Measurements from ENCODE around the gene NEURL2.
"Not testable (repeated sequence)": the region's sequence is repeated elsewhere in the genome, so short reads cannot be mapped to it uniquely, and the experiment has no call there.

NEURL2 gene

GRCh38 chr20:45919542-45920399, 28.8 kb upstream of the NEURL2 start:
- DNase-seq = no peak

DNA sequence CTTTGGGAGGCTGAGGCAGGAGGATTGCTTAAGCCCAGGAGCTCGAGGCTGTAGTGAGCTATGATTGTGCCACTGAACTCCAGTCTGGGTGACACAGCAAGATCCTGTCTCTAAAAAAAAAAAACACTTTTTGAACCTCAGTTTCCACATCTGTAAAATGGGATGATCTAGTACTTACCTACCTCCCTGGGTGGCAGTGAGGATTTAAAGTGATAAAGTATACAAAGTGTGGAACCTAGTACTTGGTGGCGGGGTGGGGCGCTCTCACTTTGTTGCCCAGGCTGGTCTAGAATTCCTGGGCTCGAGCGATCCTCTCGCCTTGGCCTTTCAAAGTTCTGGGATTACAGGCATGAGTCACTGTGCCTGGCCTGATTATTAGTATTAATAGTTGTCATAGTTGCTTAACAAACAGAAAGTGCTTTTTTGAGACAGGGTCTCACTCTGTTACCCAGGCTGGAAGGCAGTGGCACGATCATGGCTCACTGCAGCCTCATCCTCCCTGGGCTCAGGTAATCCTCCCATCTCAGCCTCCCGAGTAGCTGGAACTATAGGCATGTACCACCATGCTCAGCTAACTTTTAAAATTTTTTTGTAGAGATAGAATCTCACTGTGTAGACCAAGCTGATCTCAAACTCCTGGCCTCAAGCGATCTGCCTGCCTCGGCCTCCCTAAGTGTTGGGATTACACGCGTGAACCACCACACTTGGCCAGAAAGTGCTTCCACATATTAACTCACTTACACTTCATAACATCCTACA, 27.9 kb upstream of the NEURL2 start:
- no peak for DNase-seq

GRCh38 chr20:45918182-45918737, 27.3 kb upstream of the NEURL2 start:
- DNase-seq = no peak

GRCh38 chr20:45917790-45918141, 26.8 kb upstream of the NEURL2 start:
- no peak for DNase-seq

DNA sequence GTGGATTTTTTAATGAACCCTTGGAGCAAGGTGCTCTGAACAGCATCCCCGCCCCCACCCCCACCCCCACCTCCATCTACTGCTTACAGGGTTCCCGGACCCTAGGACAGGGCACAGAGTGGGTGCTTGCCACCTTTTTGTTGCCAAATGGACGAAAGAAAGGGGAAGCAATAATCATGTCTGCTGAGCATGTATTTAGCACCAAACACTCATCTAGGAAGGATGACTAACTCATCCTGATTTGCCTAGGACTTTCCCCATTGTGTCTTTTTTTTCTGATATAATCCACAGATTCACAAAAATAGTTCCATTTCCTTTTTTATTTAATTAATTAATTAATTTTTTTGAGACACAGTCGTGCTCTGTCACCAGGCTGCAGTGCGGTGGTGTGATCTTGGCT, 22.1 kb upstream of the NEURL2 start:
- DNase-seq = no peak

DNA sequence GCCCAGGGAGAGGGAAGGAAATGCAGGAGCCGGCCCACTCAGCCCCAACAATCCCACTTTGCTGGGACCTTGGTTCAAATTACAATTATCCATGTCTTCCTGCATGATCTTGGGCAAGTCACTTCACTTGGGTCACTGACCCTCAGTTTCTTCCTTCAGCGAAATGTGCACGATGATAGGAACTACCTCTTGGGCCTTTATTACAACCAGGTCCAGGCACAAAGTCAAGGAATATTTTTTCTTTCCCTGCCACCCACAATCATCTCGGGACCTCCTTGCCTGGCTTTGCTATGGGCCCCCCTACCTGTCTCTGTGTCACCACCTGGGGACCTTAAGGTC, 21.3 kb upstream of the NEURL2 start:
- no peak for DNase-seq

DNA sequence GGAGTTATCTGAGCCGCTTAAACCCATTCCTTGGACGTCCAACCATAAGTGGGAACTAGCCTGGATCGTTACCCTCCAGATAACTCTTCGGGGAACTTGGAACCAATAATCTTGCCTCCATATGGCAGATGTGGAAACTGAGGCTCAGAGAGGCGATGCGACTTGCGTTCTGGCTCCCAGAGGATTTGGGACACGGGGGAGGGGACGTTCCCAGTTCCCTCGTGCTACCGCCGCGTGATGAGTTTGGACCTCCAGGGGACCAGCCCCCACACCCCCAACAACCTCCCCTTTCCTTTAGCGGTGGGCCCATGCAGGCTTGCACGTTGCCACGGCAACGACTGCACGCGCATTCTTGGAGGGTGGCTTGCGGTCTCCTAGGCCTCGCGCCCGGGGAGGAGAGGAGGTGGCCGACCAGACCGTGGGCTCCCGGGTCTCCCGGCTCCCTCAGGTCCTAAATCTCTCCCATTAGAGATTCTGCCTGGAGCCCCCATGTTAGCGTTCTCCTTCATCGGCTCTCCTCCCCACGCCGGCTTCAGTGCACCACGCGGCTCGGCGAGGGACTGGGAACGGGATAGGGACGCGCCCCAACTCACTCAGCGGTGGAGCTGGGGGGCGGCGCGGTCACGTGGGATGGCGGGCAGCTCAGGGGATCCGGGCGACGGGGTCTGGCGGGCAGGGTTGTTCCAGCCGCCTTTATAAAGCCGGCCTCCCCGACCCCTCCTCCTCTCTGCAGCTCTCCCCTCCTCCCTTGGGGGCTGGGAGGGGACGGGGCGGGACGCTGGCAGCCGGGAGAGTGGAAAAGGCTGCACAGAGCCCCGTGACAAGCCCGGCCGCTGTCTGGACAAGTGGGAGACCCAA, 20.7 kb upstream of the NEURL2 start, which contains the start of gene PLTP:
Gene PLTP, minus strand, starts transcription at position 670 of the 858 bp plus-strand sequence. CDS start 703 bp downstream, outside the sequence.
- DNase-seq = no peak

DNA sequence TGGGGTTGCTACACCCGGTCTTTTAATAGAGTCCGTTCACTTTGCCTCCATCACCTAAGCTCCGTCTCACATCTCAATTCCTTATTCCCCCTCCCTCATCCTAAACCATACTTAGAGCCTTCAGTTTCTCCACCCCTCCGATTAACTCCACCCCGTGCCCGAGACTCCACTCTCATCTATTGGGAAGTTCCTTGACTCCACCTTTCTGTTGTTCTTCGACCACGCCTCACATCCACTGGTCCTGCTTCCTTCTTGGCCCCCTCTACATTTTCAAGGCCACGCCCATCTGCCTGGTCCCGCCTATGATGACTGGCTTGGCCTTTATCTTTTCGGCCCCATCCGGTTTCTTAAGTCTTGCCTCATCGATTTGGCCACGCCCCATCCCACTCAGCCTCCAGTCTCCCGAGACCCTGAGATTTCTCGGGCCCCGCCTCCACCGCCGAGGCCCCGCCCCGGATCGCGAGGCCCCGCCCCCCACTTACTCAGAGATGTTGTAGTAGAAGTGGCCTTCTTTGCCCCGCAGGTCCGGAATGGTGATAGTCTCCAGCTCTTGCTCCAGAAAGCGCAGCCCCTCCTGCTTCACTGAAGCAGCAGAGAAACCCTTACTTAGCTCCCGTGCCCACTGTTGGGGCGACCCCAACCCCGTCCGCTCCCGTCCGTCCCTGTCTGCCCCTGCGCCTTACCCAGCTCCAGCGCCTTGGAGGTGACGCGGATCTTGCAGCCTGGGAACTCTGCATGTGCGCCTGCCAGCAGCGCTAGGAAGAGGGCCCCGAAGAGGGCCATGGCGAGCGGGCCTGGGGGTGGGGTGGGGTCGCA, 19.9 kb upstream of the NEURL2 start:
- no peak for DNase-seq

DNA sequence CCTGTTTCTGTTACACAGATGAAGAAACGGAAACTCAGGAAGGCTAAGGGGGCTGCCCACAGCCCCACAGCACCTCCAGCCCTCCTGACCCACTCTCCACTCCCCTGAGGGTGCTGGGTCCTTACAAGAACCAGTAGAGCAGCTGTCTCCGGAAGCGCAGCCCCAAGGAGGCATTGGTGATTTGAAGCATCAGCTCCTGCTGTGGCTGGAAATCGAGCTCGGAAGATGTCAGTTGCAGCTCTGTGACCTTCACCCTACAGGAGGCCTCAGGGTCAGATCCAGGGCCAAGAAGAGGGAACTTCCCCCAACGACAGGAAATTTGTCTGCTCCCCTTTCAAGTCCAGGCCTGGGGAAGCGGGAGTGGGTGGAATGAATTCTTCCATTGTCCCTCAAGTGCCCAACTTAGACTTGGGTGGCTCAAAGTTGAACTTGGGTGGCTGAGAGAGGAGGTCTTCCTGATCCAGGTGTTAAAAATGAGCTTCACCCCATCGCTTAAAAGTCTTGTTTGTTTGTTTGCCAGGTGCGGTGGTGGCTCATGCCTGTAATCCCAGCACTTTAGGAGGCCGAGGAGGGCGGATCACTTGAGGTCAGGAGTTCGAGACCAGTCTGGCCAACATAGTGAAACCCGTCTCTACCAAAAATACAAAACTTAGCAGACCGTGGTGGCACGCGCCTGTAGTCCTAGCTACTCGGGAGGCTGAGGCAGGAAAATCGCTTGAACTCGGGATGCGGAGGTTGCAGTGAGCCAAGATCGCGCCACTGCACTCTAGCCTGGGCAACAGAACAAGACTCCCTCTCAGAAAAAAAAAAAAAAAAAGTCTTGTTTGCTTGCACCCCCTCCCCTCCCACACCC, 19.0 kb upstream of the NEURL2 start:
- no peak for DNase-seq

DNA sequence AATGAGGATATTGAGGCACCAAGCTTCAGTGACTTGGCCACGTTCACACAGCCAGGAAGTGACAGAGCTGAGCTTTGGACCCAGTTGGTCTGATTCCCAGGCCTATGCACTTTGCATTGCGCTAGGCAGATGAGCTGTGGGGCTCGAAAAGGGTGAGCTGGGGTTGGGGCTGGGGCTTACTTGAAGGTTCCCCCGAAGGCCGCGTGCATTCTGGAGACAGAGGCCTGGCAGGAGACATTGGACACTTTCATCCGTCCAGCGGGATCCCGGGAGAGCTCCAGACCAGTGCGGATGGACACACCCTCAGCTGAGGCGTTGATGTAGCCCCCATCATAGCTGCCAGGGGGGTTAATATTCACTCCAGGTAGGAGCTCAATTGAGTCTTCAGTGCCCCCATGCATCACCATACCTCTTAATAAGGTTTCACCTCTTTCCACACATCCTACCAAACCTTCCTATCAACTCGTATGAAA, 18.4 kb upstream of the NEURL2 start:
- no peak for DNase-seq

GRCh38 chr20:45908084-45908483, 17.1 kb upstream of the NEURL2 start:
- DNase-seq = no peak

DNA sequence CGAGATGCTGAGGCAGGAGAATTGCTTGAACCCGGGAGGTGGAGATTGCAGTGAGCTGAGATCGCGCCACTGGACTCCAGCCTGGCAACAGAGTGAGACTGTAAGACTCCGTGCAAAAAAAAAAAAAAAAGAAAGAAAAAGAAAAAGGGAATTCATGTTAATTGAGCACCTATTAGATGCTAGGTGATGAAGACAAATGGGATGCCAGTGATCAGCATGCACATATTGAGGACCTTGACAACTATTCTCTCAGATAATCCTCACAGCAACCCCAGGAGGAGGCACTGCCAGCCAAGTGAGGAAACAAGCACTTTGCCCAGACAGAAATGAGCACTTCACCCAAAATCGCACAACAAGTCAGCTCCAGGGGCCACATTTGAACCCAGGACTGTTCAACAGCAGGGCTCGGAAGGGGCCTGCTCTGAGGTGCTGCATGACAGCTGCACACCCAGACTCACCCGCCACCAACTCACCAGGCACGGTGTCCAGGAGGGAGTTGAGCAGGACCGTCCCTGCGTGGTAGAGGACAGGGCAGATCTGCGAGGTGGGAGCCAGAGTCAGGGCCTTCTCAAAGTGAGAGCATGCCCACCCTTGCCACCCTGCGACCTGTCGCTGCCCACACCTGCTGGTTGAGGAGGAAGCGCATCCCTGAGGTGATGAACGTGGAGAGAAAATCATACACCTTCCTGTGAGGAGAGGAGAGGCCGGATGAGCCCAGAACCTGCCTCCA, 16.4 kb upstream of the NEURL2 start:
- DNase-seq = no peak

- no peak for DNase-seq
Observed at GRCh38 chr20:45905505-45906079, 14.6 kb upstream of the NEURL2 start.

DNA sequence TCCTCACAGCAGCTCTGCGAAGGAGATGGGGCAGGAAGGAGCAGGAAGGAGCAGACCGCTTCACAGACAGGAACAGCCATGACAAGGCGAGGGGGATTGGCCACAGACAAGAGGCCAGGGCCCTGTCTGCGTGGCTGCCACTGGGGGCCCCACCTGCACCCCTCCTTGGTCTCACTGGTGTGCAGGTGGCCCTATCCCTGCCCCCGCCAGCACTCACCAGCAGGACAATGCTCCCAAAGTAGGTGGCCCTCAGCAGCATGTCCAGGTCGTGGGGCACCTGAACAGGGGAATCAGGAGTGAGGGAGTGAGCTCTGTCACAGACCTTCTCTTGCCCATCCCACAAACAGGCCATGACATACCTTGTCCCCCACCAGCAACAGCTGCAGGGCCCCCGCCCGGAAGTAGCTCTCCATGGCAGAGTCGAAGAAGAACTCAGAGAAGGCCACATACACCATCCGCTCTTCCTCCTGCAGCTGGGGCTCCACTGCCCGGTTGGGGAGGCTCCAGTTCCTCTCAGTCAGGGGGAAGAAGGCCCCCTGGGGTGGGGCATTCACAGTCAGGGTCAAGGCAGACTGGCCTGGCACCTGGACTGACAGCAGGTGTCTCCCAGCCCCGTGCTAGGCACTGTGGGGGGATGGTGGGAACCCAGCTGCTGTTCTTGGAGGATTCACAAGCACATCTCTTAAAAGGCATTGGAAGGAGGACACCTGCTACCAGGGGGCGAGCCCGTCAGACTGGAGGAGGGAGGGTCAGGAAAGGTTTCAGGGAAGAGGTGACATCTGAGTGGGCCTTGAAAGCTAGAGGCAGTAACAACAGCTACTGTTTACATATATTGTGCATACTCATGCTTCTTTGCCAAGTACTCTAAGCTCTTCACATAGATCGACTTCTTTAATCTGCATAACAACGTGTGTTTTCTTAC, 13.8 kb upstream of the NEURL2 start:
- no peak for DNase-seq

GRCh38 chr20:45902199-45902701, 11.2 kb upstream of the NEURL2 start:
- no peak for DNase-seq

DNA sequence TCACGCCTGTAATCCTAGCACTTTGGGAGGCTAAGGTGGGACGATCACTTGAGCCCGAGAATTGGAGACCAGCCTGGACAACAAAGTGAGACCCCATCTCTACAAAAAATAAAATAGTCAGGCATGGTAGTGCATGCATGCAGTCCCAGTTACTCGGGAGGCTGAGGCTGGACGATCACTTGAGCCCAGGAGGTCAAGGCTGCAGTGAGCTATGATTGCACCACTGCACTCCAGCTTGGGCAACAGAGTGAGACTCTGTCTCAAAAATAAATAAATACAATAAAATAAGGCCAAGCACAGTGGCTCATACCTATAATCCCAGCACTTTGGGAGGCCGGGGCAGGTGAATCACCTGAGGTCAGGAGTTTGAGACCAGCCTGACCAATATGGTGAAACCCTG, 10.3 kb upstream of the NEURL2 start:
- DNase-seq = not testable (repeated sequence)

DNA sequence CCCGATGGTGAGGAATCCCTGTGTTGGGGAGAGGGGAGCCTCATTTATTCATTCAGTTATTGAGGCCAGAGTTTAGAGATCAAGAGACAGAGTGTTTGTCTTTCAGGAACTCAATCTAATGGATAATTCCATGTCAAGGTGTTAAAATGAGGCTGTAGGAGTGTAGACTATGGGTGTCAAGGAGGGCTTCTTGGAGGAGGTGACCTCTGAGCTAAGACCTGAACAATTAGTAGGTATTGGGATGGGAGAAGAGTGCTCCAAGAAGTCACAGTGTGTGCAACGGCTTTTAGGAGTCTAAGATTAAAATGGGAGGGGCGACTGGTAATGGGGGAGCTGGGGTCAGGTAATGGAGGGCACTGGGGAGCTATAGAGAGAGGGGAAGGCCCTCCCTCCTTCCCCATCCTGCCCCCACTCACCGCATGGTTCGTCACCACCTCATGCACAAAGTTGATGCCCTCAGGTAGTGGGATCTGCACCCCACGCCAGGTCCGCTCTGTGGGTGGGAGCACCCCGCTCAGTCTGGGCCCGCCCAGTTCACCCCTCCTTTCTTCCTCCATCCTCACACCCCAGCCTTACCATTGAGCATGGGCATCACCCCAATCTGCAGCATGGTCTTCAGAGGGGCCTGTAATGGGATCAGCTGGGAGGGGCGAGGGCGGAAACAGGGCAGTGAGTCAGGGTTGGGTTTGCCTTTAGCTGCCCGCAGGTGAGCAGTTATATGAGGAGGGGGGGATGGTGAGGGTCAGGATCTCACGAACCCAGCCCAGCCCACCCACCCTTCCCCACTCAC, 8.2 kb upstream of the NEURL2 start:
- no peak for DNase-seq

GRCh38 chr20:45898285-45898684, 7.3 kb upstream of the NEURL2 start:
- no peak for DNase-seq
